Anterior cingulate cortex (tissue), 58 donors: Measurements from ENCODE around the gene MED13L.

Source experiments
- DNase-seq, 58 donors: peaks; one replicate each; lab custom pipeline; 2025; lab: John Stamatoyannopoulos, UW

The MED13L gene

DNA sequence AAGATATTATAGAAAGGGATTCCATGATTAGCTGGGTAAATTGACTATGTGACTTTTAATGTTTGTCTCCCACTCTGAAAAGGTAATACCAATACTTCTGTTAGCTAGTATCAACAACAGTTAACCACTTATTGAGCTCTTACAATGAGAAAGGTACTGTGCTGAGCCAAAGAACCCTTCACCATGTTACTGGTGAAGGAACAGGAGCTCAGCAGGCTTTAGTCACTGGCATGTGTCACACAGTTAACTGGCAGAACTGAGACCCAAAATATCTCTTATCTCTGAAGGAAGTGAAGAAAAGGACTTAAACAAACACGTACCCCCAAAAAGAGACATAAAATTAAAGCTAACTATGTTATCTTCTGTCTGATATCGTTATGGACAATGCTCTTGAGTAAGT, 170.6 kb downstream of the MED13L start:
- no peak for DNase-seq

DNA sequence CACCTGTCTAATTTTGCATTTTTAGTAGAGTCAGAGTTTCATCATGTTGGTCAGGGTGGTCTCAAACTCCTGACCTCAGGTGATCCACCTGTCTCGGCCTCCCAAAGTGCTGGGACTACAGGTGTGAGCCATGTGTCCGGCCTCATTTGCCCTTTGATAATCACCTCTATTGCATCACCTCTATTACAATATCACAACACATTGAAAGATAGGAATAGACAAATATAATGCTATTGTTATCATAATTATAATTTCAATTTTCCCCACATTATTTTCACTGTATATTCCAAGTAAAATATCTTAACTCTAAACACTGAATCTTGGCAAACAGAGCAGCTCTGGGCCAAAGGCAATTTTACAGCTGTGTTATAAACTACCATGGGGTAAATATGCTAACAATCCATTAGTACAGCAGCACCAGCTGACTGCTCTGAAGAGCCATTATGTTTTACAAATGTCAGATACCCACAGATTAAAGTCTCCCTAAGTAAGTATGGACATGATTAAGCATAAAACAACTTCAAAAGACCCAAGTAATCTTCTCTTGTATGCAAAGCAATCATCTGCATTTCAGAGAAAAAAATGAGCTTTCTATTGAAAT, 173.2 kb downstream of the MED13L start:
- DNase-seq, result no peak

DNA sequence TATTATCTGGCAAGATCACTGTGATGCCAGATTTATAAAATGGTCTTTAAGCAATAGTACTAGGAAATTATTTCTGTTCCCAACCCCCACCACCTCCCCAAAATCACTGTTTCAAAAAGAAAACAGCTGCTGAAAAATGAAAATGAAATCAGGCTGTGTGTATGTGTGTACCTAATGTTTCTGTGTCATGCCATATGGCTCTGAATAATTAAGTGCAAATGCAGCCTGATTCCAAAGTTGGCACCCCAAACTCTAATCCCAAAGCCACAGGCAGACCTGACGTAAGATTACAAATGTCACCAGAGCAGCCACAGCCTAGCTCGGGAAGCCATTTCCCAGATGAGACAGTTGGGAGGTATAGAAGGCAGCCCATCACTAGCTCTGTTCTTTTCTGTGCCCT, 175.5 kb downstream of the MED13L start:
- DNase-seq, result no peak

DNA sequence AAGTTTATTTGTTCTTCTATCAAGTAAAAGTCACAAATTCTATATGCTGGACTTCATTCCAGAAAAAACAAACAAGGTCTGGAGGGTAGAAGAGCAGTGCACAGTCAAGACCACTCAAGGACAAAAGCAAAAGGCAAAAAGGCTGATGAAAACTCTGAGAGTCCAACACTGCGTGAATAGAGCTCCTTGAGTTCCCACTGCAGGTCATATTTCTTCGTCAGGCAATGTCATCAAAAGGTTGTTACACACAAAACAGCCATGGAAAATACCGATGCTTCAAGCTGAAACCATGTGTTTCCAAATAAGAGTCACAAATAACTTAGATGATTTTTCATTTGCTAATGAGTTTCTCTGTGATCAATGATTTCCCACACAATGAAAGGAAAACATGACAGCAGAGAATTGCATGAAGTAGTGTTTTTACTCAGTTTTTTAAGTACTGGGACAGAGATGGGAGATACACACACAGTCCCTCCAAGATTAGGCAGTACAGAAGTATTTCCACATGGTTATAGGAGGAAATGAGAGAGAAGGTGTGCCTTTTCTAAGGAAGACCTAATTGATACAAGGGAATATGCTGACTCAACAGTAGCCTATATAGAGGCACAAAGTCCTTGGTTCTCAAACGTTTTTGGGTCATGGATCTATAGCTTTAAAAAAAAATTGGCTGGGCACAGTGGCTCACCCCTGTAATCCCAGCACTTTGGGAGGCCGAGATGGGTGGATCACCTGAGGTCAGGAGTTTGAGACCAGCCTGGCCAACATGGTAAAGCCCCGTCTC, 177.7 kb downstream of the MED13L start:
- no peak for DNase-seq

DNA sequence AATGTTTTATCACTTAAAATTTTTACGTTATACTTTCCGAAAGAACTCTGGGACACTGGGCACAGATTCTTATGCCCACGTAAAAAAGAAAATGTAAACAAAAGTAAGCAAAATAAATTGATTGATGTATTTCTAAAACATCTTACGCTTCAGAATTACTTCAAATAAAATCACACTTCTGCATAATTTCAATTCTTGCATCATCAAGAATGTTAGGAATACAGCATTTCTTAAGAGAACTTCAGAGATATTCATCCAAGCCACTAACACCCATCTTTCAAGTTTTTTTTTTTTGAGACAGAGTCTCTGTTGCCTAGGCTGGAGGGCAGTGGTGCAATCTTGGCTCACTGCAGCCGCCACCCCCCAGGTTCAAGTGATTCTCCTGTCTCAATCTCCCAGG, 180.6 kb downstream of the MED13L start:
- DNase-seq, result no peak

DNA sequence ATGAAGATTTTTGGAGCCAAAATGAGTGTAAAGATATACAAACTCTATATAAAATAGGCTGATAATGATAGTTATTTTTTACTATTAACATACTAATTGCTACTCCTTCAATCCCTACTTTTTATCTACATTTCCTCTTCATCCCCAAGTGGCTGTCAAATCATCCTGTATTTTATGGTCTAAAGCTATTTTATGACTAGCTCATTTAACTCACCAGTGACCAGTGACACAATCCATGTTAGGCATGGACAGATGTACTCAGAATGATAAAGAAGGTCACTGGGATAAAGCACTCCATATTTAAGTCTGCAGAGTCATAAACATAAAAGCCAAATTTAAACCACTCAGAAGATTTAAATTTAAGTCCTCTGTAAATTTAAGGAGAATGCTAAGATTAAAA, 183.0 kb downstream of the MED13L start:
- DNase-seq, result no peak

DNA sequence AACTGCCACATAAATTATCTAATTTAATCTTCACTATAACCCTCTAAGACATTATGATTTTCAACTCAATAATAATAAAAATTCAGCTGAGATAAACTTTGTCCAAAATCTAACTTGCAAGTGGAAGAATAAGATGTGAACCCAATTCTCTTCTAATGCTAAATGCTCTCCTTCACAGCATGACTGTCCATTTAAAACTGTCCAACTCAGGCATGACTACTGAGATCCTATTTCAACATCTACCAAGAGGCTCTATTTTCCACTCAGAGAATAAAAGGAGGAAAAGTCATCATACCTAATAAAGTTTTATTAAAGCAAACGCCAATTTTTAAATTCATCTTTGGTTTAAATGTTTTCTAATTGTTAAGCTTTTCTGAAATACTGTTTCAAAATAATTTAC, 183.6 kb downstream of the MED13L start:
- DNase-seq, result no peak

DNA sequence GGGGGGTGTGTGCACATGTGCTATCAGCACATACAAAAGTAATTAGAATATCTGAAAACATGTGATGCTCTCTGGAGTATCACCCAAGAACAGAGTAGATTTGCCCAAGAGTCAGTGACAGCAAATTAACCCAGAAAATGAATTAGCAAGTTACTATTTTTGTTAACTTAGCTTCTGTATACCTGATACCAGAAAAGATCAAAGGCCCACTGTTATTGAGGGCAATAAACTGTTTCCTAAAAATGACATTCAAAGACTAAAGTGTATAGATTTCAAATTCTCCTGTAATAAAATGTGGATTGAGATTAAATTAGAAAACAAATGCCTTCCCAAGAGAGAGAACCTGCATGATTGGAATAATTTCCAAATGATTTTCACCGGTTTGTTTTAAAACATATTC, 184.7 kb downstream of the MED13L start:
- no peak for DNase-seq

DNA sequence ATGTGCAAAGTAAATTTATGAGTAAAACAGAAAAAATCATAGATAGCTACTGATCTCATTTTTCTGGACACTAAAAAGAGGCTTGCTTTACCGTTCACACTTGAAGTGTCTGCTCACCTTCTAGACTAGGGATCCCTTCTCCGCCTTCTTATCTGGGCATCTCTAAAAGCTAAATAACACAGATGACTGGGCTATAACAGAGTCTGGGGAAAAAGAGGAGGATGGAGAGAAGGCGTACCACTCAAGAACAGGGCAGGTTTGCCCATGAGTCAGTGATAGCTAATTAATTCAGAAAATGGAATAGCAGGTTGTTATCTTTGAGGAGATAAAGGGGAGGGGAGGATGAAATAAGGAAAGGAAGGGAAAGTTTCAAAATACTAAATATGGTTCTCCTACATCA, 185.3 kb downstream of the MED13L start:
- DNase-seq, result no peak

DNA sequence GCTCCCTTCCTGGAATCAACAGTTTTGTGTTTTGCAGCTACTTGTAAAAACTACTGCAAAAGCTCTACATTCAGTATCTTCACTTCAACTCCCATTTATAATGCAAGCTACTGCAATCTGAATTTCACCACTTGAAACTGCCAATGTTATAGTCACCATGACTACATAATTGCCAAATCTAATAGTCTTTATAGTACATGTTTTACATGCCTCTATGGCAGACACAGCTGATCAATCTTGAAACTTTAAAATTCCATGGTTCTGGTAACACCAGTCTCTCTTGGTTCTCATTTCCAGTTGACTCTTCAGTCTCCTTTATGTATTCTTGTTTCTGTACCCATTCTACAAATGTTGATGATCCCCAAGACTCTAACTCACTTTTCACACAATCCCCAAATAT, 185.9 kb downstream of the MED13L start:
- DNase-seq, result no peak

DNA sequence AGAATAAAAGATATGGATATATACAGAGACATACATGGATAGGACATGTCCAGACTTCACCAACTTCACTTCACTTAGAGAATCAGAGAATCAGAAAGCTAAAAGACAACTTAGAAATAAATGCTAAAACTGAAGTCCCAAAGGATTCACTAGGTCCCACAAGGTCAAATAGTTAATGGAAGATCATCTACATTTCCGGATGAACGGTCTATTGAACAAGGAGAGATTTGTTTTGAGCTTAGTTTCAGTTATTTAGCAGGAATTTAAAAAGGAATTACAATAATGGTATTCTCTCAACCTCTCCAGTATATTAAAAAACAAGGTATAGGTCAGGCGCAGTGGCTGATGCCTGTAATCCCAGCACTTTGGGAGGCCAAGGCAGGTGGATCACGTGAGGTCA, 187.0 kb downstream of the MED13L start:
- no peak for DNase-seq

DNA sequence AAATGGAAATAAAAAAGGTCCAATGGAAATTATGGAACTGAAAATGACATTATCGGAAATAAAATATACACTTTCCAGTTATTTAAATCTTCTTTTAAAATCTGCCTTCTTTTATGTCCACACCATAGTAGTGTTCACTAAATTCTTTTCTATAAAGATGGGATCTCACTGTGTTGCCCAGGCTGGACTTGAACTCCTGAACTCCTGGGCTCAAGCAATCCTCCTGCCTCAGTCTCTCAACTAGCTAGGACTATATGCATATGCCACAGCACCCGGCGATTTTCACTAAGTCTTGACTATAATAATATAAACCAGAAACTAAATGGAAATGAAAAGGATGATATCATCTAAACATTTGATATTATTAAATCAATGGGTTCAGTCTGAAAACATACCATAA, 188.4 kb downstream of the MED13L start:
- DNase-seq, result no peak

DNA sequence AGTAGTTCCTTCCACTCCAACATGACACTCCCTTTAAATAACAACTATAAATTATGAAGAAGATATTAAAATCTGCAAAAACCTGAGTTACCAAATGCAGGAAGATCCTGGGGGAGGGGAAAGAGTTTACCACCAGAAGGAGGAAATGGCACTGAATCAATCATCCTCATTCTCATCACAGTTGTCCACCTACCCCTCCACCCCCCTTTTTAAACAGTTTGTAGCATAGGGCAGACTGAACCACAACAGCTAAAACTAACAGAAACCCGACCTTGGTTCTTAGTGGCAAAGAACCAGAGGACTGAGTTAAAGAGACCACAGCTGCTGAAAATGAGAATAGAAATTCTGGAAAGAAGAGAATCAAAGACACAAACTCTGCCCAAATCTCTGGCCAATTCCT, 189.5 kb downstream of the MED13L start:
- DNase-seq, result no peak

DNA sequence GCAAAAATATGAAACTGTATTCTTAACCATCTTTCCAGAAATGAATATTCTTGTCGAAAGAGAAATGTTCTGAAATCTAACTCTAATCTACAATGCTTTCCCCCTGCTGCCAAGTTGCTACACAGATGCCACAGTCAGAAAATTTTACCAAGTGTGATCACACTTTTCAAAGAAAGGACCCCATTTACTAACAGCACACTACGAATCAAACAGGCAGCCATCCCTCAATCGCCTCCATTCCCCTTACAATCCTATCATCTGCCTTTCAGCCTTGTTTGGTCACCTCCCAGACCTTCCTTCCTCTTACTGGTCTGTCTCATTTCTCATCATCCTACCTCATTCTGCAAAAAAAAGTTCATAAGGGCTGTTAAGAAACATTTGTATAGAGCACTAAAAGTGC, 190.1 kb downstream of the MED13L start:
- DNase-seq, result no peak

DNA sequence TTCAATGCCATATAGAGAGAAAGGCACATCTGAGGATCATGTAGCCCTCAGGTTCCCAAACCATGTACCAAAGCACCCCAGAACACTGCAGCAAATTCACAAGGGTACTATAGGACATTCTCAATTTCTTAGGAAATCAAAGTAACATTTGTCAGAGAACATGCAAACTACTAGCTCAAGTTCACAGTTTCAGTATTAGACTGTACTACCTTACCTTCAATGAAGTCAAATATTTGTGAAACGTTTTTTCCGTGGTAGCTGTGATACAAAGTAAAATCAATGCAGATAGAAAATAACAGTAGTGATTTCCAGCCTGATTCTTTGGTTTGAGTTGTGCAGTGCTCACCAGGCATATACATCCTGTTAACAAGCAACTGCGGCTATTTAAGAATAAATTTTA, 197.1 kb downstream of the MED13L start:
- DNase-seq, result no peak

DNA sequence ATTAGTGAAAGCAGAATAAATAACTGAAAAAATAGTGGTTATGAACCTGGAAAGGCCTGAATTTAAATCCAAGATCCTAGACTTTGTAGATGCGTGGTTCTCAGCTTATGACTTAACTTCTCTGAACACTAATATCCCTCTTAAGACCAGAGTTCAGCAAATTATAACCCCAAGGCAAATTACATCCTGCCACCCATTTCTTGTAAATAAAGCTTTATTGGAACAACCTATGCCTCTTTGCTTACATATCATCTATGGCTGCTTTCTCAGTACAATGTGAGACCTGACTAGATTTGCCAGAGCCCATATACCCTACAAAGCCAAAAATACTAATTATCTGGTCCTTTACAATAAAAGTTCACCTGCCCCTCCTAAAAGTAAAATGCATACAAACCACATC, 199.1 kb downstream of the MED13L start:
- DNase-seq, result no peak

DNA sequence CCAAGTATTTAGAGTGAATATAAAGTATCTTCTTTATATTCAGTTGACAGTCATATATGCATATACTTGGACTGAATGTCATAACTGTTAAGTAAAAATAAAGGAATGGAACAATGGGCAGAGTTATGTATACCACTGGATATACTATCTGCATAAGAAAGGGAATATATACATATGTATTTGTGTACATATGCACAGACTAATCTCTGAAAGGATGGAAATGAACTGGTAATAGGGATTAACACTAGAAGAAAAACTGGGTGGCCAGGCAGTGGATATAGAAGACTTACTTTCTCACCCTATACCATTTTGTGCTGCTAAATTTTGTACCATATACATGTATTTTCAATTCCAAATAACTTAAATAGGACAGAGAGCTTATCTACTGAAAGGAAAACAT, 200.1 kb downstream of the MED13L start:
- DNase-seq, result no peak

DNA sequence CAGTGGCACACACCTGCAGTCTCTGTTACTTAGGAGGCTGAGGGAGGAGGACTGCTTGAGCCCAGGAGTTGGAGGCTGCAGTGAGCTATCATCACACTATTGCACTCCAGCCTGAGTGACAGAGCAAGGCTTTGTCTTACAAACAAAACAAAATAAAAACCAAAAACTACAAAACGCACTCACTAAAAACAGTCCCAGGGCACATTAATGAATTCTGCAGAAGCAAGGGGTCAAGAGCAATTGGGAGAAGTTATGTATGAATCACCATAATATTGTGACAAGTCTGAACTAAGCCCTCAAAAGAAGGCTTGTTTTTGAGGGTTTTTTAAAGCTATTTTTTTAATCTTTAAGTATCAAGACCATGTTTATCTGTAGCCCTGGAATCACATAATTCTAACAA, 201.1 kb downstream of the MED13L start:
- no peak for DNase-seq

DNA sequence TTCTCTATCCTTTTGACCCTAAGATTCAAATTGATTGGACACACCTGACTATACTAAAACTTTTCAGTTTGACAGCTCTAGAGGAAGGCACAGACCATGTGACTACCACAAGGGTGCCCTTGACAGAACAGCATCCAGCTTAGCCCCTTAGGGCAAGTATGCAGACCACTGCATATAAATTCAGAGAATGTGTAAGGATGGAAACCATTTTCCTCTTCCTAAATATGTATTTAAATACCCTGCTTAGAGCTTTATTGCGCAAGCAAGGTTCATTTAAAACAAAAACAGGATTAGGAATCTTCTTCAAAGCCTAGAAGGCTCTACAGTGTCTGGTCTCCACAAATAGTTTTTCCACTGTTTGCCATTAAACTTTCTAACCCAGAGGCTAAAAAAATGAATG, 202.8 kb downstream of the MED13L start:
- DNase-seq, result no peak

DNA sequence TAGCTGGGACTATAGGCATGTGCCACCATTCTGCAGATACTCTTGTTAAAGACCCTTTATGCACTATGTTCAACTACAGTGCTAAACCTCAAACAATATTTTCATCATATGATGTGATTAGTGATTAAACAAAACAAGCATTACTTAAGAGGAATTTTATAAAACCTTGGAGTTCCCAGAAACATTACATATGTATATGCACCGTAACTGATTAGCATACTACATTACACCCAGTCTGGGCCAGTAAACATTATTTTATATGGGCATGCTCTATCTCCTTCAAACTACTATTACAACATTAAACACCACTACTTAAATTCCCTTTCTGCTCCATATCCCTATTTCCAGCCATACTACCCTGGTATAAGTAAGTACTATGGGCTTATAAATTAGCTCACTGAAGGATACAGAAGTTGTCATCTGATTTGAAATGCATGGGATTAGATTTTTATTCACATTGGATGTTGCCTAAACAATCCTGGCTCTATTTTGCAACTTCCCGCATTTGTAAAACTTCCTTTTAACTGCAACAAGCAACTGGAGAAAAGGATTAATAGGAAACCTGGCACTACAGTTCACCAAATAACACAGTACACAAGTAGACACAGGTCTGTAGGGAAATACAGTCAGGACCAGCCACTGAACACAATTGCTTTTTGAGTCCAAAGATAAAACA, 205.8 kb downstream of the MED13L start:
- no peak for DNase-seq

DNA sequence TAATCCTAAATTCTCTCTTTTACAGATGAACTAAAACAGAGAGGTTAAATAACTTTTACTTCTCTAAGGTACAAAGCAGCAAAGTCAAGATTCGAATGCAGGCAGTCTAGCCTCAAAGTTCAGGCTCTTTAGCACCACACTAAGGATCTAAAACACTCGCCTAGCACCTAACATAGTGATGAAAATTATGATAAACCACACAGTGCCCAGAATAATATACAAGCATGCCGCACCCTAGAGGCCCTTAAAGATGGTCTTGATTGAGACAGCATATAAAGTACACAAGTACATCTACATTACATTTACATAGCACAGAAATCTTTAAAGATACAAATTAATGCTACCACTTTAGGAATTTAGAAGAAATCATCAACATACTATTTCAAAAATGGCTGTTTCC, 207.0 kb downstream of the MED13L start:
- DNase-seq, result no peak

DNA sequence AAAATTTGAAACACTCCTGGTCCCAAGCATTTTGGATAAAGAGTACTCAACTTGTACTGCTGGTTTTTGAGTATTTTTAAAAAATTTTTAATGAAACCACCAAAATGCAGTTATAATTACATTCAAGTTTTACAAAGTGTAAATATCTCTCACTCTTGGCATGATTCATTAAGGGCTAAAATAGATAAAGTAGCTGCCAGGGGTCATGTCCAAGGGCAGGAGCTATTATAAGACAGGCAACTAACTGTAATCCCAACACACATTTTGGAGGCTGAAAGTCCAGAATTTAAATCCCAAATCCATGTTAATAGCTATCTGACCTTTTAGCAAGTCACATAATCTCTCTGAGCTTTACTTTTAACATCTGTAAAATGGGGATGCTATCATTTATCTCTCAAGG, 207.6 kb downstream of the MED13L start:
- DNase-seq, result no peak
